GM12878 (cell line): Measurements from ENCODE around the gene ETV2. TPM values are rescaled to one million over a fixed set of nuclear protein-coding genes. Genes with fewer than 3 reads are reported as not detected.

Experiments
- ASH2L ChIP-seq: fragments of 300-600, 200-600 bp; sonication (generic); IDR thresholded peaks from 2 replicates; pipeline ENCODE4 v1.6.1; 2017; ENCODE audit warnings: low read depth, mild to moderate bottlenecking, borderline replicate concordance
- CBX3 ChIP-seq: fragments of 200-600 bp; sonication (generic); IDR thresholded peaks from 2 replicates; pipeline ENCODE4 v1.6.1; 2016; ENCODE audit warnings: low read depth, borderline replicate concordance
- ELK1 ChIP-seq: IDR thresholded peaks from 2 replicates; pipeline ENCODE4 v1.6.1; 2012; ENCODE audit warnings: low read depth, low read length, improper control_type of control experiment
- EP300 ChIP-seq, 2 experiments: fragments of 150-350 bp in 1 of 2; IDR thresholded peaks; 2 replicates each; pipeline ENCODE4 v1.6.1; 2011 to 2012; ENCODE audit warnings: low read depth in 2 of 2, low read length in 2 of 2, borderline replicate concordance in 1 of 2, improper control_type of control experiment in 1 of 2, inconsistent platforms in 1 of 2; ENCODE audit not compliant: control insufficient read depth in 1 of 2
- FOXM1 ChIP-seq: IDR thresholded peaks from 2 replicates; pipeline ENCODE4 v1.6.1; 2012; ENCODE audit warnings: low read depth, mild to moderate bottlenecking, inconsistent platforms, low read length, moderate library complexity
- HSF1 ChIP-seq: fragments of 150-350 bp; IDR thresholded peaks from 2 replicates; pipeline ENCODE4 v1.6.1; 2014; ENCODE audit warnings: mild to moderate bottlenecking, low read depth, low read length
- KLF5 ChIP-seq: fragments of 450-650 bp; IDR thresholded peaks from 2 replicates; pipeline ENCODE4 v1.6.1; 2014; ENCODE audit warnings: mild to moderate bottlenecking; ENCODE audit not compliant: partially characterized antibody
- MEF2A ChIP-seq: IDR thresholded peaks from 2 replicates; pipeline ENCODE4 v1.6.1; 2011; ENCODE audit warnings: low read depth, mild to moderate bottlenecking, low read length, moderate library complexity; ENCODE audit not compliant: insufficient read depth
- MTA2 ChIP-seq: fragments of 450-650 bp; IDR thresholded peaks from 2 replicates; pipeline ENCODE4 v1.6.1; 2016; ENCODE audit warnings: low read depth, mild to moderate bottlenecking, moderate library complexity
- MYB ChIP-seq: fragments of 150-350 bp; IDR thresholded peaks from 2 replicates; pipeline ENCODE4 v1.6.1; 2014; ENCODE audit warnings: mild to moderate bottlenecking, low read depth, low read length, borderline replicate concordance
- MYC ChIP-seq: IDR thresholded peaks from 2 replicates; pipeline ENCODE4 v1.6.1; 2011; ENCODE audit warnings: mild to moderate bottlenecking, low read length, moderate library complexity, inconsistent platforms; ENCODE audit not compliant: insufficient read depth, insufficient replicate concordance, insufficient read length, severe bottlenecking
- PBX3 ChIP-seq: IDR thresholded peaks from 2 replicates; pipeline ENCODE4 v1.6.1; 2011; ENCODE audit warnings: mild to moderate bottlenecking, low read depth, low read length, moderate library complexity; ENCODE audit not compliant: insufficient replicate concordance
- RAD51 ChIP-seq: fragments of 450-650 bp; IDR thresholded peaks from 2 replicates; pipeline ENCODE4 v1.6.1; 2016; ENCODE audit warnings: moderate library complexity, mild to moderate bottlenecking, inconsistent platforms
- REST ChIP-seq: IDR thresholded peaks from 2 replicates; pipeline ENCODE4 v1.6.1; 2012; ENCODE audit warnings: mild to moderate bottlenecking, low read depth, low read length
- SP1 ChIP-seq: IDR thresholded peaks from one replicate; pipeline ENCODE4 v1.6.1; 2011; ENCODE audit warnings: low read depth, low read length
- SUPT20H ChIP-seq: IDR thresholded peaks from 2 replicates; pipeline ENCODE4 v1.6.1; 2011; ENCODE audit warnings: low read depth, mild to moderate bottlenecking, low read length, moderate library complexity, borderline replicate concordance; ENCODE audit not compliant: control insufficient read depth
- SUZ12 ChIP-seq: fragments of 200-600 bp; sonication (generic); IDR thresholded peaks from one replicate; pipeline ENCODE4 v1.6.1; 2018; ENCODE audit warnings: antibody characterized with exemption, mild to moderate bottlenecking; ENCODE audit not compliant: unreplicated experiment
- TARDBP ChIP-seq: IDR thresholded peaks from 2 replicates; pipeline ENCODE4 v1.6.1; 2016; ENCODE audit warnings: borderline replicate concordance
- TCF3 ChIP-seq: IDR thresholded peaks from 2 replicates; pipeline ENCODE4 v1.6.1; 2012; ENCODE audit warnings: low read depth, mild to moderate bottlenecking, low read length, borderline replicate concordance; ENCODE audit not compliant: insufficient read depth
- TCF7 ChIP-seq: IDR thresholded peaks from 2 replicates; pipeline ENCODE4 v1.6.1; 2014; ENCODE audit warnings: antibody characterized with exemption, borderline replicate concordance
- WRNIP1 ChIP-seq: IDR thresholded peaks from 2 replicates; pipeline ENCODE4 v1.6.1; 2011; ENCODE audit warnings: low read depth, low read length, improper control_type of control experiment, borderline replicate concordance
- ZSCAN29 ChIP-seq: fragments of 450-650 bp; IDR thresholded peaks from 2 replicates; pipeline ENCODE4 v1.6.1; 2017; ENCODE audit warnings: mild to moderate bottlenecking, moderate library complexity
- polyA plus RNA-seq, 11 experiments: library from polyadenylated mRNA; depleted of rRNA in 4 of 11; unstranded in 6 of 11; stranded (reverse) in 5 of 11; fragments of >200 nt; fragmentation: Nextera tagmentation in 4 of 11; fragmentation: Illumina TruSeq in 1 of 11; extraction: Ambion mirVana in 4 of 11; extraction: Trizol in 1 of 11; gene quantifications; 1 replicate in 1 of 11; 2 replicates in 10 of 11; pipeline versions ENCODE4 v1.2.1 to v1.2.3, GENCODE V29; 2011 to 2016; ENCODE audit warnings: inconsistent platforms in 2 of 11, missing spikeins in 2 of 11, low read depth in 1 of 11
- total RNA-seq, 4 experiments: library from RNA; depleted of rRNA in 3 of 4; stranded (reverse); fragments of >200 nt in 3 of 4; fragmentation: Illumina TruSeq in 1 of 4; extraction: Trizol in 1 of 4; gene quantifications; 2 replicates each; pipeline versions ENCODE4 v1.2.1 to v1.2.3, GENCODE V29; 2013 to 2021

Gene ETV2
- total and polyA plus RNA-seq, 10 of the 15 experiments (the other 5 are each of a cell fraction or from before 2014, with no cell fraction given): 0.10 to 1.4 (median 0.54) TPM; not detected in 1

GRCh38 chr19:35612559-35613321 is 28.8 kb upstream of the ETV2 start, which contains the start of gene HAUS5 (continued):
- TF ChIP-seq MYB (no peak), EP300 (IDR thresholded peaks at IDR 0.05; ENCODE audit: borderline replicate concordance in 1 of 2, control insufficient read depth in 1 of 2, low read depth in 2 of 2, low read length in 2 of 2) (peak in 1 of 2 experiments; percentile 57; a peak in 1 of 4 replicates), MEF2A (no peak), TCF7 (no peak), RAD51 (no peak), CBX3 (no peak), FOXM1 (no peak), SUZ12 (no peak), TARDBP (0 out of 2 replicates have a peak, but pooled peaks have one; percentile 37), PBX3 (no peak), MYC (no peak), ELK1 (no peak), HSF1 (no peak), MTA2 (0 out of 2 replicates have a peak, but pooled peaks have one; percentile 2), SUPT20H (no peak), REST (no peak), ZSCAN29 (no peak), SP1 (peak; percentile 65), TCF3 (0 out of 2 replicates have a peak, but pooled peaks have one; percentile 19), WRNIP1 (no peak), ASH2L (no peak), KLF5 (peak; percentile 53)
